GM12875 (cell line): ENCODE data around the gene CSGALNACT2.
"Not testable (repeated sequence)": the region's sequence is repeated elsewhere in the genome, so short reads cannot be mapped to it uniquely, and the experiment has no call there.

ENCODE experiments used
- H3K4me3 ChIP-seq: one replicate; pipeline ENCODE4 v1.5.1; 2011; ENCODE audit warnings: low read depth, low read length, control low read depth
- CTCF ChIP-seq: IDR thresholded peaks from 2 replicates; pipeline ENCODE4 v1.5.1; 2011; ENCODE audit warnings: low read depth, mild to moderate bottlenecking, control low read depth, inconsistent platforms, low read length, moderate library complexity, borderline replicate concordance; ENCODE audit not compliant: insufficient read depth

CSGALNACT2 gene

GRCh38 chr10:43219848-43220247 is 81.6 kb downstream of the CSGALNACT2 start:
- no peak overlapping the region for H3K4me3 ChIP-seq
- TF ChIP-seq CTCF: no peak

GRCh38 chr10:43220251-43220650 is 82.0 kb downstream of the CSGALNACT2 start:
- not testable (repeated sequence) for H3K4me3 ChIP-seq

- TF ChIP-seq CTCF: no peak
- no peak overlapping the region for H3K4me3 ChIP-seq
Observed at GRCh38 chr10:43220657-43221418, 82.6 kb downstream of the CSGALNACT2 start.

GRCh38 chr10:43221419-43222209 is 83.4 kb downstream of the CSGALNACT2 start:
- no peak overlapping the region for H3K4me3 ChIP-seq
- no peak for TF ChIP-seq CTCF

- H3K4me3 ChIP-seq: no peak overlapping the region
- TF ChIP-seq CTCF: no peak
Observed at GRCh38 chr10:43222210-43222720, 84.0 kb downstream of the CSGALNACT2 start.

GRCh38 chr10:43223056-43223455 is 84.8 kb downstream of the CSGALNACT2 start:
- H3K4me3 ChIP-seq: no peak overlapping the region
- no peak for TF ChIP-seq CTCF

- H3K4me3 ChIP-seq: no peak overlapping the region
- no peak for TF ChIP-seq CTCF
Observed at GRCh38 chr10:43224321-43224720, 86.1 kb downstream of the CSGALNACT2 start.
